ENCODE measurements around the gene RRP8.

Gene RRP8

DNA sequence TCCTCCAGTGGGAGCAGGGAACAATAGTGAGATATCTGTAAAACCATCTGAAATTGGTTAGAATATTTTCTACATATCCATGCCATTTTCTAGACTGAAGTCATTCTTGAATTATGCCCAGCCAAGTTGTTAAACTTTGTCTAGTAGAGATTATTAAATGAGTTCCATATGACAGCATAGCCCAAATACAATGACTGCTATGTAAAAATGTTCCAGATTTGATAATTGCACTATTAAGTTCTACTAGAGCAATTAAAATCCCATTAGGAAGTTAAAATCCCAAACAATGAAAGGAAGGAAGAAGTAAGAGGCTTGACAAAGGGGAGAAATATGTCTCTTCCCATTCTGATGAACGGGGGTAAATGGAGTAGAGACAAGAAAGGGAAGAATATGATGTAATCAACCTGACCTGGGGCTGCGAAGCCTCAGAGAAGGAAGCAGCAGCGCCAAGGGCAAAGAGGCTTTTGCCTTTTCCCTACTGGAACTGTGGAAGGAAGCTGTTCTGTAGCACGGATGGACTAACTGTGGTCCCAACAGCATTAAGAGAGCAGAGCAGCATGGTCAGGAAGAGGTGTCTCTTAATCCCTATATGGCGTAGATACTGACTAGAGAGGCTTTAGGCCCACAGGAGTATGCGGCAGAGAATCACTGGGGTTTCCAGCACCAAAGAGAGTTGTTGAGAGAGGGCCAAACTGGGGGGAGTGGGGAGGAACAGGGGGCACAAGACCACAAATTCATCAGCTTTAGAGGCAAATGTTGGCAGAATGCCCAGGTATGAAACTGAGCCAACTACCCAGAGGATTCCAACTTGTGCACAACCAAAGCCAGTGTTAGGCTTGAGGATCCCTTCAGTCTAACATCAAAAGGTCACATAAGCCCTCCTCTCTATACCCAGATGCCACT, 26.7 kb downstream of the RRP8 start:
- H3K36me3 ChIP-seq (ENCODE audit: insufficient read depth, low read length): no peaks in the 10 kb centered on the region
- TF ChIP-seq POLR2AphosphoS5 (IDR thresholded peaks at IDR 0.05; ENCODE audit: borderline replicate concordance, low read depth, low read length) (no peak; the same call in 1 of the 2 replicates), FOXP2 (optimal IDR thresholded peaks at IDR 0.05; ENCODE audit: control extremely low read depth, extremely low read length, insufficient read depth) (no peak), EZH2 (IDR thresholded peaks at IDR 0.05) (no peak)
- peak overlapping the region; percentile 97 for H3K27ac ChIP-seq
- H3K9ac ChIP-seq (ENCODE audit: insufficient read length): peak overlapping the region; percentile 48
- DNase-seq (ENCODE audit: low read depth, low spot score): peak; percentile 76
- H3K4me3 ChIP-seq: peak overlapping the region; percentile 66
- H3K9me3 ChIP-seq (ENCODE audit: low read depth, low read length): no peaks in the 10 kb centered on the region

DNA sequence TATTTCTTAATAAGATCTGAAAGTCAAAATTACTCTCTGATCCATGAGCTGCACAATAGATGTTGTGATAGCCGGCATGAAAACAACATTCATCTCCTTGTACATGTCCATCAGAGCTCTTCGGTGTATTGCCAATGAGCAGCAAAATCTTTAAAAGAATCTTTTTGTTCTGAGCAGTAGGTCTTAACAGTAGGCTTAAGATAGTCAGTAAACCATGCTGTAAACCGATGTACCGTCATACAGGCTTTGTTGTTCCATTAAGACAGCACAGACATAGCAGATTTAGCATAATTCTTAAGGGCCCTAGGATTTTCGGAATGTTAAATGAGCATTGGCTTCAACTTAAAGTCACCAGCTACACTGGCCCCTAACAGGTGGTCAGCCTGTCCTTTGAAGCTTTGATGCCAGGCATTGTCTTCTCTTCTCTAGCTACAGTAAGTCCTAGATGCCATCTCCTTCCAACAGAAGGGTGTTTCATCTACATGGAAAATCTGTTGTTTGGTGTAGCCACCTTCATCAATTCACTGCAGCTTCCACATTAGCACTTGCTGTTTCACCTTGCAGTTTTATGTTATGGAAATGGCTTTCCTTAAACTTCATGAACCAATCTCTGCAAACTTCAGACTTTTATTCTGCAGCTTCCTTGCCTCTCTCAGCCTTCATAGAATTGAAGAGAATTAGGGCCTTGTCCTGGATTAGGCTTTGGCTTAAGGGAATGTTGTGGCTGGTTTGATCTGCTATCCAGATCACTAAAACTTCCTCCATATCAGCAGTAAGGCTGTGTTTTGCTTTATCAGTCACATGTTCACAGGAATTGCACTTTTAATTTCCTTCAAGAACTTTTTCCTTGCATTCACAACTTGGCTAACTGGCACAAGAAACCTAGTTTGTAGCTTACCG, 28.4 kb downstream of the RRP8 start:
- Histone ChIP-seq H3K9me3 (ENCODE audit: low read depth, low read length) (no peaks in the 10 kb centered on the region), H3K27ac (peak overlapping the region; percentile 97), H3K4me3 (no peak overlapping the region), H3K9ac (ENCODE audit: insufficient read length) (no peak overlapping the region), H3K36me3 (ENCODE audit: insufficient read depth, low read length) (no peaks in the 10 kb centered on the region)
- TF ChIP-seq FOXP2 (optimal IDR thresholded peaks at IDR 0.05; ENCODE audit: control extremely low read depth, extremely low read length, insufficient read depth): no peak
- TF ChIP-seq POLR2AphosphoS5 (IDR thresholded peaks at IDR 0.05; ENCODE audit: borderline replicate concordance, low read depth, low read length): no peak
- TF ChIP-seq EZH2 (IDR thresholded peaks at IDR 0.05): no peak
- DNase-seq (ENCODE audit: low read depth, low spot score): no peak

DNA sequence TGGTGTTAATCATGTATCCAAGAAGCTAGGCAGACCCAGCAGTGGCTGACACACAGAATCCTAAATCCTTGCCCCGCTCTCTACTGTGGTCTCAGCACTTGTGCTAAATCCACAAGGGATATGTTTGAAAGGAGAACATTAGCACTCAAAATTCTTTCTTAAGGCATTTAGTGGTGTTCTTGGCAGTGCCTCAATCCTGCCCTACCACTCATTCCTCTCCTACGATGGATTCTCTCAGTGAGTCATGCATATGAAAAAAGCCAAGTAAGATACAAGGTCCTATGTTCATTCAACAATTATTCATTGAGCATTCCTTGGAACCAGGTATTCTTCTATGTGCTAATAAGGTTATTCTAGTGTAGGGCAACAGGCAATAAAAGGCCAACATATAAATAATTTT, 31.2 kb downstream of the RRP8 start:
- no peak overlapping the region for H3K27ac ChIP-seq
- no peak overlapping the region for H3K4me3 ChIP-seq
- DNase-seq (ENCODE audit: low read depth, low spot score): no peak
- no peaks in the 10 kb centered on the region for H3K9me3 ChIP-seq (ENCODE audit: low read depth, low read length)
- H3K36me3 ChIP-seq (ENCODE audit: insufficient read depth, low read length): no peaks in the 10 kb centered on the region
- H3K9ac ChIP-seq (ENCODE audit: insufficient read length): no peak overlapping the region
- TF ChIP-seq FOXP2 (optimal IDR thresholded peaks at IDR 0.05; ENCODE audit: control extremely low read depth, extremely low read length, insufficient read depth) (no peak), EZH2 (IDR thresholded peaks at IDR 0.05) (no peak), POLR2AphosphoS5 (IDR thresholded peaks at IDR 0.05; ENCODE audit: borderline replicate concordance, low read depth, low read length) (no peak)

DNA sequence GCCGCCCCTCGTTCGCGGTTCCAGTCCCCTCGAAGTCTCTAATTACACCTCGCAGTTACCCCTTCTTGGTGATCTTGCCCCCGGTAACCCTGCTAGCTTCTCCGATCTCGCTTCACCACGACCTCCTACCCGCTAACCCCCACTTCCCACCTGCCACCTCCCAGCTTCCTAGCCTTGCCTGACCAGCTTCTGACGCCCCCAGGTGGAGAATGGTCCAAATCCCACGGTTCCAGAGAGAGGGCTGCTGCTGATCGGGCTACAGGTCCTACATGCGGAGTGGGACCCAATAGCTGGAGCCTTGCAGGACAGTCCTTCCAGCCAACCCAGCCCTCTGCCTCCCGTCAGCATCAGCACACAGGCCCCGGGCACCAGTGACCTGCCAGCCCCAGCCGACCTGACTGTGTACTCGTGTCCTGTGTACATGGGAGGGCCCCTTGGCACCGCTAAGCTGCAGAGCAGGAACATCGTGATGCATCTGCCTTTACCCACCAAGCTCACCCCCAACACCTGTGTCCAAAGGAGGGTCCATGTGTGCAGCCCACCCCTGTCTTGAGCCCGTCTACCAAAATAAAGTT, 31.9 kb downstream of the RRP8 start:
- H3K4me3 ChIP-seq: no peak overlapping the region

DNA sequence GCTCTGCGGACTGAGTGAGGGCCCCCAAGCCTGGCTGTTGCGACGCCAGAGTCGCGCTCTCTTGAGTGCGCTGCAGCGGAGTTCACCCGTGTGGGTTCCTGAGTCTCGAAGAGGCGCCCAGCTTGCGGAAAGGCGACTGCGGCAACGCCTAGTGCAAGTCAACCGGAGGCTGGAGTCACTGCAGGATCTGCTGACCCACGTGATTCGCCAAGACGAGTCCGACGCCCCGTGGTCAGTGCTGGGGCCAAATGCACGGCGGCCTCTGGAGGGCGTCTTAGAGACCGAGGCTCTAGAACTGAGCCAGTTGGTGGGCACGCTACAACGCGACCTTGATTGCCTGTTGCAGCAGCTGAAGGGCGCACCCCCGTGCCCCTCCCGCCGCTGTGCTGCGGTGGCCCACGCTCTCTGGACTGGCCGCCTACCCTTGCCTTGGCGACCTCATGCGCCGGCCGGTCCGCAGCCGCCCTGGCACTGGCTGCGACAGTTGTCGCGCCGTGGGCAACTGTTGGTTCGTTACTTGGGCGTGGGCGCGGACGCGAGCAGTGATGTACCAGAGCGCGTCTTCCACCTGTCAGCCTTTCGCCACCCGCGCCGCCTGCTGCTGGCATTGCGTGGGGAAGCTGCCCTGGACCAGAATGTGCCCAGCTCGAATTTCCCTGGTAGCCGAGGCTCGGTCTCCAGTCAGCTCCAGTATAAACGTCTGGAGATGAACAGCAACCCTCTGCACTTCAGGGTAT, 32.6 kb downstream of the RRP8 start:
- H3K9ac ChIP-seq (ENCODE audit: insufficient read length): no peak overlapping the region
- DNase-seq (ENCODE audit: low read depth, low spot score): no peak

More for the DNA sequence above, 31.9 kb downstream of the RRP8 start:
- no peak overlapping the region for H3K9ac ChIP-seq (ENCODE audit: insufficient read length)
- H3K27ac ChIP-seq: no peak overlapping the region
- no peaks in the 10 kb centered on the region for H3K9me3 ChIP-seq (ENCODE audit: low read depth, low read length)
- no peak for TF ChIP-seq POLR2AphosphoS5 (IDR thresholded peaks at IDR 0.05; ENCODE audit: borderline replicate concordance, low read depth, low read length)
- TF ChIP-seq FOXP2 (optimal IDR thresholded peaks at IDR 0.05; ENCODE audit: control extremely low read depth, extremely low read length, insufficient read depth): no peak
- no peak for TF ChIP-seq EZH2 (IDR thresholded peaks at IDR 0.05)
- H3K36me3 ChIP-seq (ENCODE audit: insufficient read depth, low read length): no peaks in the 10 kb centered on the region
- DNase-seq (ENCODE audit: low read depth, low spot score): no peak

DNA sequence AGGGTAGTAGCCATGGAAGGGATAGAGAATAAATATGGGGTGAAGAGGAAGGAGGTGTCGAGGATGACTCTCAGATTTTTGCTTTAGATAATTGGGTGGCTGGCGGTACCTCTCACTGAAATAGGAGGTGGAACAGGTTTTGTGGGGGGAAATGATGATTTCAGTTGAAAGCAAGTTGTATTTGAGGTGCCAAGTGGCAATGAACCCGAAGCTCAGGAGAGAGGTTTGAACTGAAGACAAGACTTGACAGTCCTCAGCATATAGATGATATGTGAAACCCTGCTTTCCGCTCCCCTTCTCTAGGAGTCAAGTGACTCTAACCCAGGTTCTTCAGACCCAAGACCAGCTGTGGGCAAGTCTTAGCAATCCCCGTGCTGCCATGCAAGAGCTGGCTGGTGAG, 33.7 kb downstream of the RRP8 start:
- Histone ChIP-seq H3K4me3 (no peak overlapping the region), H3K9ac (ENCODE audit: insufficient read length) (no peak overlapping the region), H3K27ac (no peak overlapping the region), H3K9me3 (ENCODE audit: low read depth, low read length) (no peaks in the 10 kb centered on the region), H3K36me3 (ENCODE audit: insufficient read depth, low read length) (no peaks in the 10 kb centered on the region)
- DNase-seq (ENCODE audit: low read depth, low spot score): no peak
- TF ChIP-seq FOXP2 (optimal IDR thresholded peaks at IDR 0.05; ENCODE audit: control extremely low read depth, extremely low read length, insufficient read depth): no peak
- TF ChIP-seq POLR2AphosphoS5 (IDR thresholded peaks at IDR 0.05; ENCODE audit: borderline replicate concordance, low read depth, low read length): no peak
- no peak for TF ChIP-seq EZH2 (IDR thresholded peaks at IDR 0.05)

More for the DNA sequence above, 32.6 kb downstream of the RRP8 start:
- no peak overlapping the region for H3K27ac ChIP-seq
- H3K36me3 ChIP-seq (ENCODE audit: insufficient read depth, low read length): no peaks in the 10 kb centered on the region
- no peak for TF ChIP-seq EZH2 (IDR thresholded peaks at IDR 0.05)
- no peak for TF ChIP-seq FOXP2 (optimal IDR thresholded peaks at IDR 0.05; ENCODE audit: control extremely low read depth, extremely low read length, insufficient read depth)
- no peak for TF ChIP-seq POLR2AphosphoS5 (IDR thresholded peaks at IDR 0.05; ENCODE audit: borderline replicate concordance, low read depth, low read length)
- no peak overlapping the region for H3K4me3 ChIP-seq
- no peaks in the 10 kb centered on the region for H3K9me3 ChIP-seq (ENCODE audit: low read depth, low read length)

DNA sequence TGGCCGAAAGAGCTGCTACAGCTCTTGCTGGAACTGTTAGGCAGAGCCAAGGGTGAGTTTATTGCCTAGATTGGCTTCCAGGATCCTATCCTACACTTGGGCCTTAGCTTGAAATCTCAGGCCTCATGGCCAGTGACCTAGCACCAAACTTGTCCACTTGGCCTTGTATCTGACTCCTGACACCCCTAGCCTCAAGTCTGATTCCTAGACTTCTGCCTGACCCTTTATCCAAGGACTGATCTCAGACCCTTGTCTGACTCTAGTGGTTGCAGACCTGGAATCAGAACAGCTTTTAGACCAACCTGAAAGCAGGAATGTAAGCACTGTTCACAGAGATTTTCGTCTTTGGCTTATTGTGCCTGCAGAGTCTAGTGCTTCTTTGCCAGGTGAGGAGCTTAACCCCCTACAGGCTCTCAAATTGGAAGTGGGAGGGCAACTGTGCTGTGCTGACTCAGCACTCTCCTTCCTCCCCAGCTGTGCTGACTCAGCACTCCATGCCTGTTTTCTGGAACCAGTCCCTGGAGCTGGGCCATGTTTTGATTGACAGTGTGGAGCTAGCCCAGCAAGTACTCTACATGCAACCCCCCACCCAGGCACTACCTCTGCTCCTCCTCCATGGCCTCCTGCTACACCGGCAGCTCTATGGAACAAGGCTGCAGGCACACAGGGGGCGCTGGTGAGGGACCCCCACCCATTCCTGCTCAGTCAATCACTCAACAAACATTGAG, 35.1 kb downstream of the RRP8 start:
- Histone ChIP-seq H3K27ac (peak overlapping the region; percentile 75), H3K9ac (ENCODE audit: insufficient read length) (no peak overlapping the region)
- DNase-seq (ENCODE audit: low read depth, low spot score): peak; percentile 69

More for the DNA sequence above, 35.1 kb downstream of the RRP8 start:
- Histone ChIP-seq H3K9me3 (ENCODE audit: low read depth, low read length) (no peaks in the 10 kb centered on the region), H3K4me3 (peak overlapping the region; percentile 29; the same call in 1 of the 2 replicates), H3K36me3 (ENCODE audit: insufficient read depth, low read length) (no peaks in the 10 kb centered on the region)
- TF ChIP-seq EZH2 (IDR thresholded peaks at IDR 0.05) (no peak), POLR2AphosphoS5 (IDR thresholded peaks at IDR 0.05; ENCODE audit: borderline replicate concordance, low read depth, low read length) (peak; percentile 73), FOXP2 (optimal IDR thresholded peaks at IDR 0.05; ENCODE audit: control extremely low read depth, extremely low read length, insufficient read depth) (peak; percentile 77)
